Neural progenitor cell (in vitro differentiated cells): ENCODE data around the gene ANAPC1. TPM values are rescaled to one million over a fixed set of nuclear protein-coding genes. Genes with fewer than 3 reads are reported as not detected.

Experiments used
- DNase-seq: peaks from one replicate; pipeline ENCODE4 v3.0.0-alpha.2; 2016; ENCODE audit warnings: low spot score
- H2AFZ ChIP-seq: fragments of 200-600 bp; sonication (generic); replicated peaks from 2 replicates; pipeline ENCODE4 v1.6.1; 2016; ENCODE audit warnings: antibody characterized with exemption
- H3F3A ChIP-seq: fragments of 200-600 bp; sonication (generic); 2 replicates; pipeline ENCODE4 v1.6.1; 2016; ENCODE audit warnings: antibody characterized with exemption, low read depth
- H3K27ac ChIP-seq: fragments of 200-600 bp; sonication (generic); 2 replicates; pipeline ENCODE4 v1.5.1; 2016; ENCODE audit warnings: mild to moderate bottlenecking
- H3K27me3 ChIP-seq: fragments of 200-600 bp; sonication (generic); 2 replicates; pipeline ENCODE4 v1.6.1; 2016; ENCODE audit warnings: mild to moderate bottlenecking, moderate library complexity
- H3K36me3 ChIP-seq: fragments of 200-600 bp; sonication (generic); 2 replicates; pipeline ENCODE4 v1.5.1; 2016
- H3K4me1 ChIP-seq: fragments of 200-600 bp; sonication (generic); 2 replicates; pipeline ENCODE4 v1.6.1; 2016; ENCODE audit warnings: mixed run types
- H3K4me2 ChIP-seq: fragments of 200-600 bp; sonication (generic); 2 replicates; pipeline ENCODE4 v1.6.1; 2016
- H3K4me3 ChIP-seq: fragments of 200-600 bp; sonication (generic); 2 replicates; pipeline ENCODE4 v1.5.1; 2016
- H3K79me2 ChIP-seq: fragments of 200-600 bp; sonication (generic); 2 replicates; pipeline ENCODE4 v1.6.1; 2016; ENCODE audit warnings: low read depth
- H3K9ac ChIP-seq: fragments of 200-600 bp; sonication (generic); 2 replicates; pipeline ENCODE4 v1.6.1; 2016
- H3K9me3 ChIP-seq: fragments of 200-600 bp; sonication (generic); 2 replicates; pipeline ENCODE4 v1.5.1; 2016; ENCODE audit warnings: low read depth
- H4K20me1 ChIP-seq: fragments of 200-600 bp; sonication (generic); 2 replicates; pipeline ENCODE4 v1.6.1; 2016; ENCODE audit warnings: low read depth
- H3K27ac Mint-ChIP-seq: 3 replicates; pipeline ENCODE4 v1.8.0; 2021; ENCODE audit warnings: mixed read lengths
- H3K27me3 Mint-ChIP-seq: 2 replicates; pipeline ENCODE4 v1.8.0; 2022; ENCODE audit warnings: low read depth, mild to moderate bottlenecking, inconsistent platforms, moderate library complexity, mixed read lengths; ENCODE audit not compliant: insufficient read depth
- H3K36me3 Mint-ChIP-seq: 3 replicates; pipeline ENCODE4 v1.8.0; 2021; ENCODE audit warnings: mixed read lengths
- H3K4me1 Mint-ChIP-seq: 3 replicates; pipeline ENCODE4 v1.8.0; 2021; ENCODE audit warnings: mixed read lengths
- H3K4me3 Mint-ChIP-seq: 3 replicates; pipeline ENCODE4 v1.8.0; 2021; ENCODE audit warnings: mild to moderate bottlenecking, moderate library complexity, mixed read lengths
- H3K9me3 Mint-ChIP-seq: 3 replicates; pipeline ENCODE4 v1.8.0; 2020; ENCODE audit warnings: mixed read lengths
- CTCF ChIP-seq: fragments of 200-600 bp; sonication (generic); IDR thresholded peaks from 2 replicates; pipeline ENCODE4 v1.5.1; 2017; ENCODE audit warnings: antibody characterized with exemption, mild to moderate bottlenecking
- EZH2 ChIP-seq: fragments of 200-600 bp; sonication (generic); IDR thresholded peaks from 2 replicates; pipeline ENCODE4 v1.6.1; 2017; ENCODE audit warnings: antibody characterized with exemption, mild to moderate bottlenecking, moderate library complexity
- EZH2phosphoT487 ChIP-seq: fragments of 200-600 bp; sonication (generic); IDR thresholded peaks from 2 replicates; pipeline ENCODE4 v1.6.1; 2017; ENCODE audit warnings: antibody characterized with exemption
- total RNA-seq: library from RNA; depleted of rRNA; stranded (reverse); fragments of >200 nt; gene quantifications from 2 replicates; pipeline ENCODE4 v1.2.3, GENCODE V29; 2015; ENCODE audit warnings: low replicate concordance

Gene ANAPC1
- 50.9 and 81.7 TPM in 2 replicates for total RNA-seq

GRCh38 chr2:111883661-111884591 lies at the start of gene ANAPC1:
Gene ANAPC1, minus strand, starts transcription at chr2:111884193. Its CDS starts 3,368 bp downstream, at chr2:111880825.
- Histone ChIP-seq H3K4me3 (peak within 1 kb of the TSS; percentile 81), H3K9me3 (no peaks in the 10 kb centered on the region), H3K36me3 (no peaks in the 10 kb centered on the region), H3K4me1 (peaks cover 7% of the 10 kb centered on the region), H4K20me1 (peaks cover 6% of the 10 kb centered on the region), H3K79me2 (peaks cover 28% of the 10 kb centered on the region), H3K9ac (peak within 1 kb of the TSS; percentile 65), H3K27me3 (no peaks in the 10 kb centered on the region), H3F3A (peaks cover 13% of the 10 kb centered on the region), H3K4me2 (peak within 1 kb of the TSS; percentile 84), H2AFZ (peak within 1 kb of the TSS; percentile 99), H3K27ac (peak within 1 kb of the TSS; percentile 76)
- H3K4me1 Mint-ChIP-seq = peaks cover 8% of the 10 kb centered on the region
- peaks cover 2% of the 10 kb centered on the region for H3K9me3 Mint-ChIP-seq
- H3K4me3 Mint-ChIP-seq = peak within 1 kb of the TSS; percentile 97
- H3K27ac Mint-ChIP-seq = peak within 1 kb of the TSS; percentile 95
- TF ChIP-seq CTCF (peak; percentile 17), EZH2 (no peak), EZH2phosphoT487 (no peak)
- DNase-seq = peak; percentile 95
- peaks cover 4% of the 10 kb centered on the region for H3K36me3 Mint-ChIP-seq
- H3K27me3 Mint-ChIP-seq = peaks cover 2% of the 10 kb centered on the region

GRCh38 chr2:111932841-111933291 lies 48.9 kb upstream of the ANAPC1 start:
- Histone ChIP-seq H3K9me3 (no peaks in the 10 kb centered on the region), H3K79me2 (no peaks in the 10 kb centered on the region), H3F3A (no peaks in the 10 kb centered on the region), H3K9ac (no peak overlapping the region), H3K27ac (no peak overlapping the region), H3K4me1 (no peaks in the 10 kb centered on the region), H3K27me3 (no peaks in the 10 kb centered on the region), H3K4me2 (no peak overlapping the region), H4K20me1 (no peaks in the 10 kb centered on the region), H2AFZ (no peak overlapping the region), H3K36me3 (no peaks in the 10 kb centered on the region), H3K4me3 (no peak overlapping the region)
- no peak overlapping the region for H3K27ac Mint-ChIP-seq
- H3K27me3 Mint-ChIP-seq = peaks cover 2% of the 10 kb centered on the region
- H3K4me3 Mint-ChIP-seq = no peak overlapping the region
- H3K4me1 Mint-ChIP-seq = no peaks in the 10 kb centered on the region
- no peaks in the 10 kb centered on the region for H3K9me3 Mint-ChIP-seq
- DNase-seq = no peak
- H3K36me3 Mint-ChIP-seq = peaks cover 18% of the 10 kb centered on the region
- TF ChIP-seq CTCF (no peak), EZH2 (no peak), EZH2phosphoT487 (no peak)

GRCh38 chr2:111930875-111931274 lies 46.9 kb upstream of the ANAPC1 start:
- peaks cover 18% of the 10 kb centered on the region for H3K36me3 Mint-ChIP-seq
- H3K79me2 ChIP-seq = no peaks in the 10 kb centered on the region
- H3K9ac ChIP-seq = no peak overlapping the region
- no peaks in the 10 kb centered on the region for H3K4me1 Mint-ChIP-seq
- no peak overlapping the region for H3K27ac Mint-ChIP-seq
- H3K9me3 ChIP-seq = no peaks in the 10 kb centered on the region
- no peaks in the 10 kb centered on the region for H3K4me1 ChIP-seq
- H3K27ac ChIP-seq = no peak overlapping the region
- H3K9me3 Mint-ChIP-seq = no peaks in the 10 kb centered on the region
- no peak overlapping the region for H3K4me3 ChIP-seq
- H2AFZ ChIP-seq = no peak overlapping the region
- no peaks in the 10 kb centered on the region for H3K36me3 ChIP-seq
- TF ChIP-seq EZH2phosphoT487 (no peak), EZH2 (no peak), CTCF (no peak)
- no peaks in the 10 kb centered on the region for H3K27me3 ChIP-seq
- peaks cover 2% of the 10 kb centered on the region for H3K27me3 Mint-ChIP-seq
- no peak overlapping the region for H3K4me3 Mint-ChIP-seq
- H4K20me1 ChIP-seq = no peaks in the 10 kb centered on the region
- no peak for DNase-seq
- no peak overlapping the region for H3K4me2 ChIP-seq
- H3F3A ChIP-seq = no peaks in the 10 kb centered on the region
